ENCODE results near the gene IFITM5.

Gene IFITM5

DNA sequence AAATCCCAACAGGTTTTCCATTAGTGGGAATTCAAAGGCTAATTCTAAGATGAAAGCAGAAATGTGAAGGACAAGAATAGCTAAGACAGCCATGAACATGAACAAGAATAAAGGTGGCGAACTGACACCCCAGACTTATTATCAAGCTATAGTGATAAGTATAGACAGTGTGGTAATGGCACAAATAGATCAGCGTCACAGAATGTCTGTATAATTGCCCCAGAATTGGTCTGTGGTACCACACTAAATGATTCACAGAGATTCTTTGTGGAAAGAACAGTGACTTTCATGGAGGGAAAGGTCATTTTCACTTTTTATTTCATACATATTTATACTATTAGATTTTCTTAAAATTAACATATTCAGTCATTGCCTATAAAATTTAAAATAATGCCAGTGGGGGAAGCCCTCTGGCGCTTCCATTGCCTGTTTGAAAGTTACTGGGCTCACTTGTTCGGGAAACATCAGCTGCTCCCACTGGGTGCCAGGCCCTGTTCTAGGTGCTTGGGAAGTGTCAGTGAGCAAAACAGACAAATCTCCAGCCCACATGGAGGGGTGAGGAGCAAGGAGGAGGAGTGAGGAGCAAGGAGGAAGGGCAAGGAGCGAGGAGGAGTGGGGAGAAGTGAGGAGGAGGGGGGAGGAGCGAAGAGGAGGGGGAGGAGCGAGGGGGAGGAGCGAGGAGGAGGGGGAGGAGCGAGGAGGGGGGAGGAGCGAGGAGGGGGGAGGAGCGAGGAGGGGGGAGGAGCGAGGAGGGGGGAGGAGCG is 32.5 kb downstream of the IFITM5 start:
- no peak for DNase-seq (ENCODE audit: low read depth)

DNA sequence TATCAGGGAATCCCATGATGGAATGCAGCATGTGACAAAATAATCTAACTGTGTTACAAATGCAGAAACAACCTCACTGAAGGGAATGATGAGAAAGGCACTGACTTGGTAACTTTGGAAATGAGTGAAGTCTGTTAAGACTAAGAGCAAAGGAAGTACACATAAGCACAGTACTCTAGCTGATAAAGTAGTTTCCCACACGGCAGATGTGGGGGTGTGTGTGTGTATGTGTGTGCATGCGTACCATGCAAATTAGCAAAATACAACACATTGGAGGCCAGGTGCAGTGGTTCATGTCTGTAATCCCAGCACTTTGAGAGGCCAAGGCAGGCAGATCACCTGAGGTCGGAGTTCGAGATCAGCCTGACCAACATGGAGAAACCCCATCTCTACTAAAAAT is 37.7 kb downstream of the IFITM5 start:
- DNase-seq (ENCODE audit: low read depth), result no peak

DNA sequence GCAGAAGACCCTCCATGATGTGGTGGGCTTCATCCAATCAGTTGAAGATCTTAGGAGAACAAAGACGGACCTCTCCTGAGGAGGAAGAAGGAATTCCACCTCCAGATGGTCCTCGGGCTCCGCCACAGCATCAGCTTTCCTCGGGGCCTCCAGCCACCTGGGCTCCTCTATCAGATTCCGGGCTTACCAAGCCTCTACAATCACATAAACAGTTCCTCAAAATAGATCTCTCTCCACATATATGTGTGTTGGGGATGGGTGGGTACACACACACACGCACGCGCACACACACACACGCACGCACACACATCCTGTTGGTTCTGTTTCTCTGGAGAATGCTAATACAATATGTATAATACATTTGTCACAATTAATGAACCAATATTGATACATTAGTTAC is 39.9 kb downstream of the IFITM5 start:
- DNase-seq (ENCODE audit: low read depth), result no peak

DNA sequence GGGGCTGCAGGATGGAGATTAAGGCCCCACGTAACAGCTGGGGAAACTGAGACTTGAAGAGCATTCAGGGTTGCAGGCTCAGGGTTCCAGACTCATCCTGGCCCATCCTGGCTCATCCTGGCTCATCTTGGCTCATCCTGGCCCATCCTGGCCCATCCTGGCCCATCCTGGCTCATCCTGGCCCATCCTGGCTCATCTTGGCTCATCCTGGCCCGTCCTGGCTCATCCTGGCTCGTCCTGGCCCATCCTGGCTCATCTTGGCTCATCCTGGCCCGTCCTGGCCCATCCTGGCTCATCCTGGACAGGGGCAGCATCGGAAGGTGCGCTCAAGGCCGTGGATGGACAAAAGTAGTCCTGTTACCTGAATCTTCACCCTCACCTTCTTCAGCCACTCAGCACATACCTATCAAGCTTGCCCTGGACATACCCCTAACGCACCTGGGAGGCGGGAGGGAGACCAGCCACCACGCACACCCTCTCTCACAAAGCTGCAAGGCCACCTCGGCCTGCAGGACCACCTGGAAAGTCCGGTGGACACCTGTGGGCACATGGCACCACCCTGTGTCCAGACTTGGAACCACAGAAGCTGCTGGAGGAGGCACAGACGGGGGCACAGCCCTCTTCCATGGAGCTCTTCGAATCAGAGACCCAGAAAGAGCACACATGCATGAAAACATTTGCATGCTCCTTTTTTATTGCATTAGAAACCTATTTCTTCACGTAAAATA is 41.4 kb downstream of the IFITM5 start:
- no peak for DNase-seq (ENCODE audit: low read depth)

DNA sequence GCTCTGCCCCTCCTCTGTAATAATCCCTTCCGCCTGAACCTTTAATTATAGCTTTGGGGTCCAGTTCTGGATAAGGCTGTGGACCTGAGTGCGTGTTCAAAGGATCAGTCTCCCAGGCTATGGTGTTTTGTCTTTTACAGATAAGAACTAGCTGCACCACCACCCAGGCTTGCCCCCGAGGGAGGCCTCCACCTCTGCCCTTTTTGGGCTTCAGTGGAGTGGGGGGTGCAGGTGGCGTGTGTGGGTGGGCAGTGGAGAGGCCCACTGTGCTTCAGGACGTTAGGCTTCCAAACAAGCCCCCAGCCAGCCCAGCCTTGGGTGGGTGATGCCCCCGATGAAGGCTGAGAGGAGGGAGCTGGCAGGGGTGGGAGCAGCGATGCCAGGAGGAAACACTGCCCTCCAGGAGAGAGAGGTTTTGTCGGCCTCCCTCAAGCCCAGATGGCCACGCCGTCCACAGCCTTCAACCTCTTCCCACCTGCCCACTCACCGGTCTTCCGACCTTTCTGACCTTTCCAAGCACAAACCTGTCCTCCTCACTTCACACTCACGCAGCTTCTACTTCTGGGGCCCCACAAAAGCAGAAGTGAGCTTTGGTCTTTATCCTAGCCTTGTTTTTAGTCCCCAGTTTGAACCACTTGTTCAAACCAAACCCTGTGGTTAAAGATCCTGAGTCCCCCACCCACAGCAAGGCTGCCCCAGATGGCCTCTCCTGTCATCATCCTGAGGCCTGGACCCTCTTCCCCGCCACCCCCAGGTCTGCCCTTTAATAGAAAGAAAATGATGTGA is 42.2 kb downstream of the IFITM5 start:
- DNase-seq (ENCODE audit: low read depth), result no peak

DNA sequence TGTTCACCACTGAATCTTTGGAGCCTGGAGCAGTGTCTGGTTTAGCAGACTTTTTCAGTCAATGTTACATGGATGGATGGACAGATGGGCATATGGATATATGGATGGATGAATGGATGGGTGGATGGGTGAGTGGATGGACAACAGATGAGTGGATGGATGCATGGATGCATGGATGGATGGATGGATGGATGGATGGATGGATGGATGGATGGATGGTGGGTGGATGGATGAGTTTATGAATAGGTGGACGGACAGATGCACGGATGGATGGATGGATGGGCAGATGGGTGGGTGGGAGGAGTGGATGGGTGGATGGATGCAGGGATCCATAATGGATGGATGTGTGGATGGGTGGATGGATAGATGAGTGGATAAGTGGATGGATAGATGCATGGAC is 43.5 kb downstream of the IFITM5 start:
- no peak for DNase-seq (ENCODE audit: low read depth)

DNA sequence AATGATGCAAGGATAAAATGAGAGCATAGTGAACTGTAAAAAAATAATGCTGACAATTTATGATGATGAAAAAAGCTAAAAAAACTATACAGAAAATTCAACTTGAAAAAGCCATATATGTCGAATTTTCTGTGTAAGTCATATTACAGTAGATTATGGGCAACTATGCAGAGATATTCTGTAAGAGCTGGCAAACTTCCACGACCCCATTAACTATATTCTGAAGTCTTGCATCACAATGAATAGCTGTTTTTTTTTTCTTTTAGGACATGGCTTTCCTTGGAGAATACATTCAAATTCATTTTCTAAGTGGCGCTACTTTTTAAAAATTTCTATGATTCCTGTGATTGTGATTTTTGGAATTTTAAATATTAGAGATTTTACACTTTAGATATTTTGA is 44.1 kb downstream of the IFITM5 start:
- DNase-seq (ENCODE audit: low read depth), result no peak

DNA sequence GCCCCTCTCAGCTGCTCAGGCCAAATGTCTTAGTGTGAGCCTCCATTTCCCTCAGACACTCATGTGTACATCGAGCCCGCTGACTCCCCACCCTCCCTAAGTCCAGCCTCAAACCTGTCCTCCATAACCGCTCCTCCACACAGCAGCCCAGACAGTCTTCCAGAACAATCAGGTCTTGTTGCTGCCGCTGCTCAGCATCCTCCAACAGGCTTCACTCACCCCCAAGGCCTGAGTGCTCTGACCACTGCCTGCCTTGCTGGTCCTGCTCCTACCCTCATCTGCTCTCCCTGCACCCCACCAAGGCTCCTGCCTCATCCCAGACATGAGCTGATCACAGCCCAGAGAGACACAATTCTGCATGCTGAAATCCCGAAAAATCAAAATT is 45.4 kb downstream of the IFITM5 start:
- DNase-seq (ENCODE audit: low read depth), result no peak

DNA sequence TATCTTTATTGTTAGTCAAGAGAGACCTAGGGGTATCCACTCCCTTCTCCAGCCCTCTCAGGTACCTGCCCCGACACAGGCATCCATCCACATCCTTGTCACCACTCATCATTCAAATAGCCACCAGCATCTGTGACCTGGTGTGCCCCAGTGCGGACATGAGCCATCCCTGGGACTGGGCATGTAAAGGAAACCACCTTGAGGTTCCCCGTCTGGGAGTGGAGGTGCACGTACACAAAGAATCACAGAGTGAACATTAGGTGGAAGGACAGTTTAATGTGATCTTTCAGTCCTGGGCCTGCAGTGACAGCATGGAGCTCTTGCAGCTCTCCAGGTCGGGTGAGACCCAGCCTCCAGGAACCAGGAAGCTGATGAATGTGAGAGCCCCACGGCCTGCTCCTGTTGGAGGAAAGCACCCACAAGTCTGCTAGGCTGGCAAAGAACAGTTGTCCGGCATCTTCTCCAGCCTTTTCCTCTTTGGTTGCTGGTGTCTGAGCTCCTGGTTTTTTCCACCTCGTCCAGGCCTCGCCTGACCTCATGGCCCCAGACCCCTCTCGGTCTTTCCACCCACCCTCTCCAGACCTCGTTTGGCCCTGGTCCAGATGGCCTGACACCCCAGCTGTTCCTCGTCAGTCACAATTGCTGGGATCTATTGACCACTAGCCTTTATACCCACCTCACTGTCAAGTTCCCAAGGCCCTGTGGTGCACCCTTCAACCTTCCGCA is 46.0 kb downstream of the IFITM5 start:
- DNase-seq (ENCODE audit: low read depth), result no peak

DNA sequence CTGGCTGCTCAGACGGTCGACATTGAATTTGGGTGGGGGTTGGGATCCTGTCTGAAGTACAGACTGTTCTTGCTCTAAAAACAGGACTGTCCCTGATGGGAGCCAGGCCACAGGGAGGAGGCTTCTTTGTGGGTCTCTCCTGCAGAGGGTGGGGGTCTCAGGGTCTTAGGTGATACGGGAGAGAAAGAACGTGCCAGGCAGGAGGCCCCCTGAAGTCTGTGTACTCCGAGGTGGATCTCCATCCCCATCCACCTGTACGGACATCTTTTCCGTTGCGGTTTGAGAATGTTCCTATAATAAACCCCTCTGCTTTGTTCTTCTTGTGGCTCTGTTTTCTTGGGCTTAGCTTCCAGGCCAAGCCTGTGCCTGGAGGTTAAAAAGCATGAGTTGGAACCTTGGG is 46.7 kb downstream of the IFITM5 start:
- DNase-seq (ENCODE audit: low read depth), result no peak

DNA sequence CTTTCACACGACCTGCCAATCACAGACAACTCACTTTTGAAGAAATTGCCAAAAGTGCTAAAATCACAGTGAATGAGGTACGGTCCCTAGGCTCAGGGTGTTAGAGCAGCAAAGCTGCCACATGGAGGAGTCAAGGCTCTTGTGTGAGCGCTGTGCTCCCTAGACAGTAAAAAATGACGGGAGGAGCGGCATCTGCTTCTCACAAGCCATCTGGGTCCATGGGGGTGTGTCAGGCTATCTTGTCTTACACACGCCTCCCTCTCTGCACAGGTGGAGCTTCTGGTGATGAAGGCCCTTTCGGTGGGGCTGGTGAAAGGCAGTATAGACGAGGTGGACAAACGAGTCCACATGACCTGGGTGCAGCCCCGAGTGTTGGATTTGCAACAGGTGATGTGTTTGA is 47.8 kb downstream of the IFITM5 start:
- no peak for DNase-seq (ENCODE audit: low read depth)

DNA sequence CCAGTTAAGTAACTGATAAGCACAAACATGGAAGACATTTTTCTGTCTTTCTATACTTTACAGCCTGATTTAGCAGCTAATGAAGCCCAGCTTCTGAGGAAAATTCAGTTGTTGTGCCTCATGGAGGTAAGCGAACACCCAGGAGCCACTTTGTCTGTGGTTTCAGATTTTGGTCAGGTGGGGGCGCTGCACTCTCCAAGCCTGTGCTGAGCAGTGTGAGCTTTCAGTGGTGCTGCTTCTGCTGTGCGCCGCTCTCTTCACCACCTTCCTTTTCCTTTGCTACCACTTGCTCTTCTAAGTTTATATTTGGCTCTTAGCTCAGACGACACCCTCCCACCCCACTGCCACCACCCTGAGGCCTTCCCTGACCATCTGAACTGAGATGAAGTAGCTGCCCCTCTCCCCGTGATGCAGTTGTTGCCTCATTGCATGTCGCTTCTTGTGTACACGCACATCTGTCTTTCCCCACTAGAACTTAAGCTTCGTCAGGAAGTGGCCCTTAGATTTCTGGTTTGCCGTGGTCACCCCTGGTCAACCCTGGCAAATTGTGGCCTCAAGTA is 48.5 kb downstream of the IFITM5 start:
- DNase-seq (ENCODE audit: low read depth), result peak; percentile 77

DNA sequence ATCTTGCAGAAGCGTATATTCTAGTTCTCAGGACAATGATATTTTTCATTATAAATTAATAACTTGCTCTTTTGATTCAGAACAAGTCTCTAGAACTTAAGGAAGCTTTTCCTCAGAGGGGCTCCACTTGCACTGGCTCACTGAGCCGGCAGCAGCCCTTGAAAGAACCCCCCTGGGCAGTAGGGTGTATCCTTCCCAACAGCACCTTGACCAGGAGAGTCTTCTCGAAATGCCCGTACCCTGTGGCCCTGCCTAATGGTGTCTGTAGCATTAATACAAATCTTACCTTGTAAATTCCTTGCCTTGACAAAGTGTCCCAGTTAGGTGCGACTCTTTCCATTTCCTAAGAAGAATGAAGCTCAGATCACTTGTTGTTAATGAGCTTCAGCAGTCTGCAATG is 49.1 kb downstream of the IFITM5 start:
- no peak for DNase-seq (ENCODE audit: low read depth)

DNA sequence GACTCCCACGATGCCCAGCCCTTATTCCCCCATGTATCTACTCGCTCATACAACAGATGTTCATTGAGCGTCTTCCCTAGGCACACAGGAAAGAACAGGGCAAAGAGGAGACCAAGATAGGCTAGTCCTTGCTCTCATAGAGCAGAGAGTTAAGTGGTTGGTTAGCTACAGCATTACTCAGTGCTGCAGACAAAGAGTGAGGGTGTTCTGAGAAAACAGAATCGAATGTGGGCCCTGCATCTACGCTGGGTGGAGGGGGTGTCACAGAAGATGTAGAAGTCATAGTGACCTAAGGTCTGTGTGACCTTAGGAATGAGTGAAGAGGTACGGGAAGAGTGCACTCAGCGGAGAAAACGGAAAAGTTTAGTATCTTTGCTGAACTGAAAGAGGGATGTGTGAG is 50.3 kb downstream of the IFITM5 start:
- no peak for DNase-seq (ENCODE audit: low read depth)

Data from activated T-cell treated with anti-CD3 and anti-CD28 coated beads for 1 hour (primary cell).